ENCODE measurements around the gene NDE1.

DNA sequence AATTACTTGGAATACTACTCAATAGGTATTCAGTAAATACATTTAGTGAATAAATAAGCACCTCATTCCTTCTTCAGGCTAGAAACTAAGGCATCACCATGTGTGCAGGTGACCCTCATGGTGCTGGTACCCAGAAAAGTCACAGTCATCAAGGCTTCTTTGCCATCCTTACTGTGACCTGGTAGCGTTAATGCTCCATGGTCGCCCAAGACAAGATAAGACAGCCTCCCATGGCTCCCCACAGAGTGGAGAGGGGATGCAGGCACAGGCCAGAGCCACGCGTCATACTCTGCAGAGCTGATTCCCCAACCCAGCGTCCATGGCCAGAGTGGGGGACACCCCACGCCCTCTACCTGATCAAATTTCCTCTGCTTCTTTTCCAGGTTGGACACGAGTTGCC lies 73.8 kb downstream of the NDE1 start:
- TF ChIP-seq, protein P1, sequence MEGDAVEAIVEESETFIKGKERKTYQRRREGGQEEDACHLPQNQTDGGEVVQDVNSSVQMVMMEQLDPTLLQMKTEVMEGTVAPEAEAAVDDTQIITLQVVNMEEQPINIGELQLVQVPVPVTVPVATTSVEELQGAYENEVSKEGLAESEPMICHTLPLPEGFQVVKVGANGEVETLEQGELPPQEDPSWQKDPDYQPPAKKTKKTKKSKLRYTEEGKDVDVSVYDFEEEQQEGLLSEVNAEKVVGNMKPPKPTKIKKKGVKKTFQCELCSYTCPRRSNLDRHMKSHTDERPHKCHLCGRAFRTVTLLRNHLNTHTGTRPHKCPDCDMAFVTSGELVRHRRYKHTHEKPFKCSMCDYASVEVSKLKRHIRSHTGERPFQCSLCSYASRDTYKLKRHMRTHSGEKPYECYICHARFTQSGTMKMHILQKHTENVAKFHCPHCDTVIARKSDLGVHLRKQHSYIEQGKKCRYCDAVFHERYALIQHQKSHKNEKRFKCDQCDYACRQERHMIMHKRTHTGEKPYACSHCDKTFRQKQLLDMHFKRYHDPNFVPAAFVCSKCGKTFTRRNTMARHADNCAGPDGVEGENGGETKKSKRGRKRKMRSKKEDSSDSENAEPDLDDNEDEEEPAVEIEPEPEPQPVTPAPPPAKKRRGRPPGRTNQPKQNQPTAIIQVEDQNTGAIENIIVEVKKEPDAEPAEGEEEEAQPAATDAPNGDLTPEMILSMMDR (IDR thresholded peaks at IDR 0.05): no peak
- no peak for TF ChIP-seq POLR2A (IDR thresholded peaks at IDR 0.05)
